ENCODE results near the gene TM4SF4.

The TM4SF4 gene

GRCh38 chr3:149487598-149488197, 13.2 kb downstream of the TM4SF4 start:
- DNase-seq = no peak

DNA sequence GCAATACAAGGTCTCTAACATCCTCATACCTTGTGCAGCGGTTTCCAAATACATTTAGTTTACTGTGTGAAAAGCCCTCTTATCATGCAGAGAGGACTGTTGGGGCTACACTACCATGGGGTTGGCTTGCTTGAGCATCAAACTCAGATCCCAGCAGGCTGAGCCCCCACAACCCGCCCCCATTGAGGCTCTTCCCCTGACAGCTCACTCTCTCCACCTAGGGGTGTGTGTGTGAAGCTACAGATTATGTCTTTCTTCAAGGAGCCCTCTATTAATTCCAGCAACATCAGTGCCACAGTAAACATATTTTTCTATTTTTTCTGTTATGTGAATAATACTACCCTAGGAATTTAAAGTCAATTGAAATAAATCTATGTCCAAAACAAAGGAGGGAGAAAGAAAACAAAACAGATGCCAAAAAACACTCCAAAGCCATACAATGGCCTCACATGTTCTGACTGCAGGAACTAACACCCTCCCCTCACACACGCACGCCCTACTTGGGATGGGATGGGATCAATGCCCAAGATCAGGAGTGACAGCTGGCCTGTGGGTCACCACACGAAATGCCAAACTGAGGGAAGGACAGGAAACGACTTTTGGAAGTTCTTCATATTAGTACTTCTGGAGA, 14.7 kb downstream of the TM4SF4 start:
- DNase-seq = no peak

- DNase-seq = no peak
Measured at GRCh38 chr3:149490260-149490971, 15.9 kb downstream of the TM4SF4 start.

GRCh38 chr3:149493315-149494021, 19.0 kb downstream of the TM4SF4 start:
- DNase-seq = no peak

GRCh38 chr3:149494022-149494758, 19.7 kb downstream of the TM4SF4 start:
- DNase-seq = no peak

DNA sequence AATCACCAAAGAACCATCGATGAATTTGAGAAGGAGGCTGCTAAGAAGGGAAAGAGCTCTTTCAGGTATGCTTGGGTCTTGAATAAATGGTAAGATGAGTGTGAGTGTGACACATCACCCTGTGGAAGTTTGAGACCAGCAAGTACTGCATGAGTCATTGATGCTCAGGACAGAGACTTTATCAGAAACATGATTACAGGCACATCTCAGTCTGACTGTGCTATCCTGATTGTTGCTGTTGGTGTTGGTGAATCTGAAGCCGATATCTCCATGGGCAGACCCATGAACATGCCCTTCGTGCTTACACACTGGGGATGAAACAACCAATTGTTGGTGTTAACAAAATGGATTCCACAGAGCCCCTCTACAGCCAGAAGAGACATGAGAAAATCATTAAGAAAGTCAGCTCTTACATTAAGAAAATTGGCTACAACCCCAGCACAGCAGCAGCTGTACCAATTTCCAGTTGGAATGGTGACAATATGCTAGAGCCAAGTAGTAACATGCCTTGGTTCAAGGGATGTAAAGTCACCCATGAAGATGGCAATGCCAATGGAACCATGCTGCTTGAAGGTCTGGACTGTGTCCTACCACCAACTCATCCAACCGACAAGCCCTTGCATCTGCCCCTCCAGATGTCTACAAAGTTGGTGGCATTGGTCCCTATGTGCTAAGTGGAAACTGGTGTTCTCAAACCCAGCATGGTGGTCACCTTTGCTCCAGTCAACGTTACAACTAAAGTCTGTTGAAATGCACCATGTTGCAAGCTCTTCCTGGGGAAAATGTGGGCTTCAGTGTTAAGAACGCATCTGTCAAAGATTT, 20.5 kb downstream of the TM4SF4 start:
- no peak for DNase-seq

DNA sequence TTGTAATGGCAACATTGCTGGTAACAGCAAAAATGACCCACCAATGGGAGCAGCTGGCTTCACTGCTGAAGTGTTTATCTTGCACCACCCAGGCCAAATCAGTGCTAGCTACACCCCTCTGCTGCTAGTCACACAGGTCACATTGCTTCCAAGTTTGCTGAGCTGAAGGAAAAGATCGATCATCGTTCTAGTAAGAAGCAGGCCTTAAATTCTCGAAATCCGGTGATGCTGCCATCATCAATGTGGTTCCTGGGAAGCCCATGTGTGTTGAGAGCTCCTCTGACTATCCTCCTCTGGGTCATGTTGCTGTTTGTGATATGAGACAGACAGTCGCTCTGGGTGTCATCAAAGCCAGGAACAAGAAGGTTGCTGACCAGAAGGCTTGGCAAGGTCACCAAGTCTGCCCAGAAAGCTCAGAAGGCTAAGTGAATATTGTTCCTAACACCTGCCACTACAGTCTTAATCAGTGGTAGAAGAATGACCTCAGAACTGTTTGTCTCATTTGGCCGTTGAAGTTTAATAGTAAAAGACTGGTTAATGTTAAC, 21.2 kb downstream of the TM4SF4 start:
- no peak for DNase-seq

- DNase-seq = no peak
Measured at GRCh38 chr3:149496891-149497290, 22.4 kb downstream of the TM4SF4 start.

GRCh38 chr3:149497966-149498670, 23.6 kb downstream of the TM4SF4 start:
- no peak for DNase-seq

DNA sequence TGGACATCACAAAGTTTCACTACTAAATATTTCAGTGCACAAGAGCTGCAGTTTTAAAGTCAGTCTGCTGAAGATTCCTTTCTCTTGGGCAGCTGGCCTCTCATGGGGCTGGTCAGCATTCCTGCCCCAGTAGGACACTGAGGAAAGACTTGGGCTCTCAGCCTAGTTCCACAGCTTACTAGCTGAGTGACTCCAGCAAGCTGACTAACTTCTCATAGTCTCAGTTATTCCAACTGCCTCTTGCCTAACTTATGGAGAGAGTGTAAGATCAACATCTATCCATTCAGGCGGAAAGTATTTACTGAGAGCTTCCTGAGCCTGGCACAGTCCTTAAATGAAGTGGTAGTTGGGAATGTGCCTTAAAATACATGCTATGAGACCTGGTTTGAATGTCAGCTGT, 27.0 kb downstream of the TM4SF4 start:
- no peak for DNase-seq

DNA sequence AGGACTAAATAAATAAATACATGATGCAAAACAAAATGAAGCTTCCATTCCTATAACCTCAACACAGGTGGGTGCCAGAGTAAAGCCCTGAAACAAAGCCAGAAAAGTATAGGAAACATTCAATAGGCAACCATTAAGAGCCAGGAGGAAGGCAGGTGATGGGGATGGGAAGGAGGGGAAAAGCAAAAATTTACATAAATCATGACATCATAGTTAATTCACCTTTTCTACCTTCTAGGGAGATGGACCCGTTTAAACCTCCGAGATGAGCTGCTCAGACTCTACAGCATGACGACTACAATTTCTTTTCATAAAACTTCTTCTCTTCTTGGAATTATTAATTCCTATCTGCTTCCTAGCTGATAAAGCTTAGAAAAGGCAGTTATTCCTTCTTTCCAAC, 27.9 kb downstream of the TM4SF4 start:
- no peak for DNase-seq

DNA sequence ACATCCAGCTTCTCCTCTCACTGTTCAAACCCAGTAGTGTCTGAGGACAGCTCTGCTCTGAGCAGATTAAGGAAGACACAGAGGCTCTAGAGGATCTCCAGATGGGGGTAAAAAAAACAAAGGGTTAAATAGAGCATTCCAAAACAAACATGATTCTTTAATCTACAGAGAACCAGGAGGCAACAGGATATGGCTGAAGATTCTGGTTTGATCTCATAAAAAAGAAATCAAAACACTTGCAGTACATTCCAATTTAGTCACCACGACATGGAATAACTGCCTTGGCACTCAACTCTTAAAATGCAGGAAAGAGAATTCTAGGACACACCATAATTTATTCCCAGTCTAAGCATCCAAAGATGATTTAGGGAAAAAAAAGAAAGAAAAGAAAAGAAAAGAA, 32.0 kb downstream of the TM4SF4 start:
- DNase-seq = no peak

- no peak for DNase-seq
Measured at GRCh38 chr3:149506965-149507364, 32.5 kb downstream of the TM4SF4 start.

DNA sequence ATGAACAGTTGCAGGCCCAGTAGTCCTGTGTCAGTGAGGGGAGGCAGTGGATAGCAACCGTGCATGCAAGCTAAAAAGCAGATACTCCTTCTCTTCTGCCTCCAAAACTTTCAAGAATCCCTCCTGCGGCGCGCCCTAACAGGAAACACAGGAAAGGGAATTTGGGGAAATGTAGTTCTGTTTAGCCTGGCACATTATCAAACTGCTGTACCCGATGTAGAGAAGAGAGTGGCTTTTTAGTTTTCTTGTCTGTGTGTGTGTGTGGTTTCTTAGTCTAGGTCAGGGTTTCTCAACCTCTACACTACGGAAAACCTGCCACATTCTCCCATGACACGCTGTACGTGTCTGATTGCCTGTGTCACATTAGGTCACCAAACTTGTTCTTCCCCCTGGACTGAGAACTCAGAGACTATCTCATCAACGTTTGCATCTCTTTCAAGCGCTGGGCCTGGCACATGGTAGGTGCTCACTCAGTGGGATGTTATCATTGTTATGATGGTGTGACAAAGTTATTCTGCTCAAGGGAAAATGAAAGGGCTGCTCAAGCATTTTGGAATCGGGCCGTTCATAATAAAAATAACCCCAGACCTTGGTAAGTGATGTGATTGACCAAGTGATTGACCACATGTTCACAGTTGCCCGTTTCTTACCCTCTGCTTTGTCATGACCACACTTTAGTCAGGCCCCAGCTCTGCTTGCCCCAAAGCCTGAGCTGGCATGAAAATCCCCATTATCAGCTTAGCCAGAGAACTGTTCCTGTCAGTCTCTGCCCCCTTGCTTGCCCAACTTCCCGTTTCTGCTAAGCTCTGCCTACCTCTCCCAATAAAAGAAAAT, 33.2 kb downstream of the TM4SF4 start:
- DNase-seq = no peak

DNA sequence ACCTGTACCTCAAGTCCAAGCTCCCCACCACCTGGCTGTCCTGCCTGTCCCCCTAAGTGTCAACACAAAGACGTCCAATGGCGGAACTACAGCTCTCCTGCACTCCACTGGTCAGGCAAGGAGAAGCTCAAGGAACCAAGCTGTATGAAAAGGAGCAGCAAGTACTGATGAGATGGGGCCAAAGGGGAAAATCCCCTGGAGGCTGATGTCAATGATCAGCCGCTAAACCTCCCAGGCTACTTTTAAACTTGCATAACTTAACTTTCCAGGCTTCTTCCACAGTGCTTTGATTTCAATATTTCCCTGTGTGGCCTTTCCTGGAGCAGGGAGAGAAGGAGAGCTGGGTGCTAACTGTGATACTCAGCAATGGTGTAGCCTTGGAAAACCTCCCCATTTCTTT, 35.0 kb downstream of the TM4SF4 start:
- no peak for DNase-seq

- no peak for DNase-seq
Measured at GRCh38 chr3:149510480-149510879, 36.0 kb downstream of the TM4SF4 start.

DNA sequence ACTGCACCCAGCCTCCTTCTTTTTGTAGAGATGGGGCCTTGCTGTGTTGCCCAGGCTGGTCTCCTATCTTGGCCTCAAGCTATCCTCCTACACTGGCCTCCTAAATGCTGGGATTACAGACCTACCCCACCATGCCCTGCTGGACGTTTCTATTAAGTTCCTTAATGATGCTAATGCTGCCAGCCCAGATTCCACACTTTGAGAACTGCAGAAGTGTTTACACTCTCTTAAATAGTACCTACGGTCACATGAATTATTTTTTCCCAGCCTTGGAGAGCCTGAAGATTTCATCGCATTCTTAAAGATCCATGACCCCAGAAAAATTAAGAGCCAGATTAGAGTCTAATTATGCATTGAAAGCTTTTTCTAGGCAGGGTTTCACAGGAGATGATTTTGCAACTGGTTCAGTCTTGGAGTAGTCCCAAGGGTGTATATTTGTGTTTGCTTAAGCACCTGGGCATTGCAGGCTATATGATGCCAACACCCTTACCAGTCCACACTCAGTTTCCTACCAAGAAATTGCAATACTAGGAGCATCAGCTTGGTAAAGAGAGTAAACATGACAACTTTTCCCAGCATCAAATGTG, 36.6 kb downstream of the TM4SF4 start:
- DNase-seq = no peak

DNA sequence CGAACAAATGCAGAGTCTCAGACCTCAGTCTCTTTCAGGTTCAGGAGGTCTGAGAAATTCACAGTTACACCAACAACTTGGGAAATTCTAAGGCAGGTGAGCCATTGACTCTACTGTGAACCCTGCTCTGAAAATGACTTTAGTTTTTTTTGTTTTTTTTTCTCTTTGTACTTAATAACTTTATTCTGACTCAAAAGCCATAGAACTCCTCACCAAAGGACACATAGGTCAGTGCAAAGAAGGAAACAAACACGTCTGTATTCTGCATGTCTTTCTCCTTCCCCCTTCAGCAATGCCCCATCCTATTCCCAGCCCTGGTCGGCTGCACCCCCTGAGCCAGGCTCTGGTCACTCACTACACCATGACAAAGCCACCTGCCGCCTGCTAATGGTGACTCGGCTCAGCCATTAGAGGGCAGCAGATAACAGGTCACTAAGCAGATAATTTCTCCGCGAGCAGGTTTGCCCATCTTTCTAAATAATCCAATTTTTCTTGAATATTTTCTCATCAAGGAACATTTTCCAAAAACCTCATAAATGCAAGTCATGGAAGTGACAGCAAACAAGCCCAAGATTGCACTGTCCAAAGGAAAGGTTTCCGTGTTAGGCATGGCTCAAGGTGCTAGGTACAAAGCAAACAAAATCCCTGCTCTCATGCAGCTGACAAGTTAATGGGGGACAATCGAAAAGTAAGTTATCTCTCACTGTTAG, 37.7 kb downstream of the TM4SF4 start:
- no peak for DNase-seq

- no peak for DNase-seq
Measured at GRCh38 chr3:149514471-149514870, 40.0 kb downstream of the TM4SF4 start.
